ENCODE results near the gene CCDC124. TPM values are rescaled to one million over a fixed set of nuclear protein-coding genes. Genes with fewer than 3 reads are reported as not detected.

Gene CCDC124
- polyA plus RNA-seq, 3 donors, result 29.7 to 66.3 (median 29.7) TPM

GRCh38 chr19:17888260-17888659 is 44.6 kb upstream of the CCDC124 start:
- TF ChIP-seq, protein P1, sequence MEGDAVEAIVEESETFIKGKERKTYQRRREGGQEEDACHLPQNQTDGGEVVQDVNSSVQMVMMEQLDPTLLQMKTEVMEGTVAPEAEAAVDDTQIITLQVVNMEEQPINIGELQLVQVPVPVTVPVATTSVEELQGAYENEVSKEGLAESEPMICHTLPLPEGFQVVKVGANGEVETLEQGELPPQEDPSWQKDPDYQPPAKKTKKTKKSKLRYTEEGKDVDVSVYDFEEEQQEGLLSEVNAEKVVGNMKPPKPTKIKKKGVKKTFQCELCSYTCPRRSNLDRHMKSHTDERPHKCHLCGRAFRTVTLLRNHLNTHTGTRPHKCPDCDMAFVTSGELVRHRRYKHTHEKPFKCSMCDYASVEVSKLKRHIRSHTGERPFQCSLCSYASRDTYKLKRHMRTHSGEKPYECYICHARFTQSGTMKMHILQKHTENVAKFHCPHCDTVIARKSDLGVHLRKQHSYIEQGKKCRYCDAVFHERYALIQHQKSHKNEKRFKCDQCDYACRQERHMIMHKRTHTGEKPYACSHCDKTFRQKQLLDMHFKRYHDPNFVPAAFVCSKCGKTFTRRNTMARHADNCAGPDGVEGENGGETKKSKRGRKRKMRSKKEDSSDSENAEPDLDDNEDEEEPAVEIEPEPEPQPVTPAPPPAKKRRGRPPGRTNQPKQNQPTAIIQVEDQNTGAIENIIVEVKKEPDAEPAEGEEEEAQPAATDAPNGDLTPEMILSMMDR (IDR thresholded peaks at IDR 0.05), result no peak
- H3K36me3 Mint-ChIP-seq, result no peaks in the 10 kb centered on the region
- H3K27ac ChIP-seq (ENCODE audit: low read depth in 1 of 2, low read length in 2 of 2), result no peak overlapping the region

GRCh38 chr19:17889609-17890214 is 43.1 kb upstream of the CCDC124 start:
- no peaks in the 10 kb centered on the region for H3K27me3 ChIP-seq (ENCODE audit: control insufficient read depth in 2 of 2, insufficient read depth in 2 of 2, low read length in 2 of 2)
- no peaks in the 10 kb centered on the region for H3K9me3 Mint-ChIP-seq
- H2AFZ ChIP-seq (ENCODE audit: insufficient read depth, low read depth, low read length, poor library complexity, severe bottlenecking), result no peak overlapping the region
- H3K36me3 Mint-ChIP-seq, result no peaks in the 10 kb centered on the region
- no peak overlapping the region for H3K27ac Mint-ChIP-seq
- no peak overlapping the region for H3K9ac ChIP-seq (ENCODE audit: insufficient read depth, low read length, poor library complexity, severe bottlenecking)
- TF ChIP-seq, protein P1 (IDR thresholded peaks at IDR 0.05), result no peak
- no peak overlapping the region for H3K4me3 ChIP-seq (replicated peaks in 1 of 3; ENCODE audit: low read depth in 2 of 3, low read length in 3 of 3)
- H3K4me2 ChIP-seq (replicated peaks; ENCODE audit: extremely low read depth, low read length, poor library complexity, severe bottlenecking), result no peak overlapping the region
- no peak overlapping the region for H3K4me3 Mint-ChIP-seq
- H3K4me1 ChIP-seq (ENCODE audit: control insufficient read depth in 1 of 2, insufficient read depth in 2 of 2, low read length in 2 of 2), result no peaks in the 10 kb centered on the region
- peaks cover 0 to 5% (median 0%) of the 10 kb centered on the region in 3 donors for H3K27me3 Mint-ChIP-seq (ENCODE audit: low read depth in 3 of 3)
- no peak for DNase-seq
- H4K20me1 ChIP-seq (ENCODE audit: insufficient read depth, low read length), result no peaks in the 10 kb centered on the region
- H3K4me1 Mint-ChIP-seq, result no peaks in the 10 kb centered on the region
- no peaks in the 10 kb centered on the region for H3K36me3 ChIP-seq (replicated peaks in 1 of 2; ENCODE audit: control insufficient read depth in 1 of 2, insufficient read depth in 2 of 2, low read length in 2 of 2)
- H3K9me3 ChIP-seq (replicated peaks in 1 of 2; ENCODE audit: control insufficient read depth in 1 of 2, insufficient read depth in 1 of 2, low read length in 2 of 2), result no peaks in the 10 kb centered on the region
- intact Hi-C loops (cut with micrococcal nuclease), result no loop called here
- WGBS (ENCODE audit: insufficient coverage), result no CpG with 5 or more reads among the region's 18 CpGs
- H3K27ac ChIP-seq (ENCODE audit: low read depth in 1 of 2, low read length in 2 of 2), result no peak overlapping the region
- no peaks in the 10 kb centered on the region for H3K79me2 ChIP-seq (ENCODE audit: insufficient read depth, low read length)

More at GRCh38 chr19:17888260-17888659, 44.6 kb upstream of the CCDC124 start:
- no peak overlapping the region for H3K4me2 ChIP-seq (replicated peaks; ENCODE audit: extremely low read depth, low read length, poor library complexity, severe bottlenecking)
- Mint-ChIP-seq H3K4me1 (no peaks in the 10 kb centered on the region), H3K27ac (no peak overlapping the region), H3K27me3 (ENCODE audit: low read depth in 3 of 3) (peaks cover 0 to 5% (median 0%) of the 10 kb centered on the region in 3 donors), H3K9me3 (no peaks in the 10 kb centered on the region), H3K4me3 (no peak overlapping the region)
- no peaks in the 10 kb centered on the region for H3K9me3 ChIP-seq (replicated peaks in 1 of 2; ENCODE audit: control insufficient read depth in 1 of 2, insufficient read depth in 1 of 2, low read length in 2 of 2)
- intact Hi-C loops (cut with micrococcal nuclease), result no loop called here
- H3K4me3 ChIP-seq (replicated peaks in 1 of 3; ENCODE audit: low read depth in 2 of 3, low read length in 3 of 3), result no peak overlapping the region
- no peak overlapping the region for H3K9ac ChIP-seq (ENCODE audit: insufficient read depth, low read length, poor library complexity, severe bottlenecking)
- no peak overlapping the region for H2AFZ ChIP-seq (ENCODE audit: insufficient read depth, low read depth, low read length, poor library complexity, severe bottlenecking)
- no peaks in the 10 kb centered on the region for H3K36me3 ChIP-seq (replicated peaks in 1 of 2; ENCODE audit: control insufficient read depth in 1 of 2, insufficient read depth in 2 of 2, low read length in 2 of 2)
- H3K4me1 ChIP-seq (ENCODE audit: control insufficient read depth in 1 of 2, insufficient read depth in 2 of 2, low read length in 2 of 2), result no peaks in the 10 kb centered on the region
- no peaks in the 10 kb centered on the region for H3K27me3 ChIP-seq (ENCODE audit: control insufficient read depth in 2 of 2, insufficient read depth in 2 of 2, low read length in 2 of 2)
- 100% methylated on average over 1 of the region's 7 CpGs for WGBS (ENCODE audit: insufficient coverage)
- no peaks in the 10 kb centered on the region for H4K20me1 ChIP-seq (ENCODE audit: insufficient read depth, low read length)
- no peak for DNase-seq
- H3K79me2 ChIP-seq (ENCODE audit: insufficient read depth, low read length), result no peaks in the 10 kb centered on the region

Data from CD14-positive monocyte (primary cell).